ENCODE measurements around the gene PRKCI.

Gene PRKCI

DNA sequence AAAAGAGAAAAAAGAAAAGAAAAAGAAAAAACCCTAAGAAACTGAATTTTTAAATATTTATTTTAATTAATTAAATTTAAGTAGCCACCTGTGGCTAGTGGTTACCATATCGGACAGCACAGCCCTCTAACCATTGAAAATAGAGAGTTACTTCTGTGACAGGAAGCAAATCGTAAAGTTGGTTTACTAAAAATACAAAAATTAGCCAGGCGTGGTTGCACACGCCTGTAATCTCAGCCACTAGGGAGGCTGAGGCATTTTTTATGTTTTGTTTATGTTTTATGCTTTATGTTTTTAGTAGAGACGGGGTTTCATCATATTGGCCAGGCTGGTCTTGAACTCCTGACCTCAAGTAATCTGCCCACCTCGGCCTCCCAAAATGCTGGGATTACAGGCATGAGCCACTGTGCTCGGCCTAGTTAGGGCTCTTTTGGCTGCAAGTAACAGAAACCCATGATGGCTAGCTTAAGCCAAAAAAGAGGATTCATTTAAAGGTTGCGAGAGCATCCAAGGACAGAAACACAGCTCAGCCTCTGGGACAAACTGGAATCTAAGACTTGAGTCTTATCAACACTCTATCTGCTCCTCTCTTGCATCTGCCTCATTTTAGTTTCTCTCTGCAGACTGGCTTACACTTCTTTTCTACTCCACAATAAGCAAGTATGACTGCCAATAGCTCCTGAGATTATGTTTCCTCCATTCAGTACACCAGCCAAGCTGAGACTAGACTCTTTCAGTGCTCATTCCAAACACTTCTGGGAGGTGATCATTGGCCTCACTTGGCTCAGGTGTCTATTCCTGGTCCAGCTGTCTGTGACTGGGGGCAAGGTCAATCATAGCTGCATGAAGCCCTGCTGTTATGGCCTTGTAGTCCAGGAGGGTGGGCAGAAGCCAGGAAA is 128.5 kb downstream of the PRKCI start:
- TF ChIP-seq, protein P1, sequence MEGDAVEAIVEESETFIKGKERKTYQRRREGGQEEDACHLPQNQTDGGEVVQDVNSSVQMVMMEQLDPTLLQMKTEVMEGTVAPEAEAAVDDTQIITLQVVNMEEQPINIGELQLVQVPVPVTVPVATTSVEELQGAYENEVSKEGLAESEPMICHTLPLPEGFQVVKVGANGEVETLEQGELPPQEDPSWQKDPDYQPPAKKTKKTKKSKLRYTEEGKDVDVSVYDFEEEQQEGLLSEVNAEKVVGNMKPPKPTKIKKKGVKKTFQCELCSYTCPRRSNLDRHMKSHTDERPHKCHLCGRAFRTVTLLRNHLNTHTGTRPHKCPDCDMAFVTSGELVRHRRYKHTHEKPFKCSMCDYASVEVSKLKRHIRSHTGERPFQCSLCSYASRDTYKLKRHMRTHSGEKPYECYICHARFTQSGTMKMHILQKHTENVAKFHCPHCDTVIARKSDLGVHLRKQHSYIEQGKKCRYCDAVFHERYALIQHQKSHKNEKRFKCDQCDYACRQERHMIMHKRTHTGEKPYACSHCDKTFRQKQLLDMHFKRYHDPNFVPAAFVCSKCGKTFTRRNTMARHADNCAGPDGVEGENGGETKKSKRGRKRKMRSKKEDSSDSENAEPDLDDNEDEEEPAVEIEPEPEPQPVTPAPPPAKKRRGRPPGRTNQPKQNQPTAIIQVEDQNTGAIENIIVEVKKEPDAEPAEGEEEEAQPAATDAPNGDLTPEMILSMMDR (IDR thresholded peaks at IDR 0.05): no peak

DNA sequence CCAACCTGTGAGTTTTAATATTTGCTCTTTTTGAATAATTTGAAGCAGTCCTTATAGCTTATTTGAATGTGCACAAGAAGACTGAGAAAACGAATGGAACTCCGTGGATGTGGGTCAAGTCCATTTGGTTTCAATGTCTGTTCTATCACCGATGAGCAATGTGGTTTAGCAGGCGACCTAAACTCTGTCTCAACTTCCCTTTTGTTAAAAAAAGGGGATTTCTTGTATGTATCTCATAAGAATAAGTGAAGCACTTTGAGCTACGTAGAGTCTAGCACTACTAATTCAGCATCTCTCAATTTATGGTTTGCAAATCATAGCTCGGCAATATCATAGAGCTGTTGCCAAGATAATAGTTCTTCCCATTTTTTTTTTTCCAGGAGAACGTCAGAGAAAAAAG is 130.7 kb downstream of the PRKCI start:
- TF ChIP-seq, protein P1 (IDR thresholded peaks at IDR 0.05): no peak

DNA sequence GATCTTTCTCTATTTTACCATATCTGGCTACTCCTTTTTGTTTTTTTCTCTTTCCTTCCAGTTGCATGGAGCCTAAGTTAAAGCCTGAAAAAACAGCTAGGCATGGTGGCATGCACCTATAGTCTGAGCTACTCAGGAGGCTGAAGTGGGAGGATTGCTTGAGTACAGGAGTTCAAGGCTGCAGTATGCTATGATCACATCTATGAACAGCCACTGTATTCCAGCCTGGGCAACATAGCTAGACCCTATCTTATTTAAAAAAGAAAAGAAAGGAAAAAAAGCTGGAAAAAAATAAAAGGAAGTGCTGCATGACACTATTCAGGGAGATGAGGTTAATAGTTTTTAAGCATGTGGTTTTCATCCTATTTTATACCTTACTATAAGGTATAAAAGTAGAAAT is 131.3 kb downstream of the PRKCI start:
- TF ChIP-seq, protein P1 (IDR thresholded peaks at IDR 0.05): no peak

DNA sequence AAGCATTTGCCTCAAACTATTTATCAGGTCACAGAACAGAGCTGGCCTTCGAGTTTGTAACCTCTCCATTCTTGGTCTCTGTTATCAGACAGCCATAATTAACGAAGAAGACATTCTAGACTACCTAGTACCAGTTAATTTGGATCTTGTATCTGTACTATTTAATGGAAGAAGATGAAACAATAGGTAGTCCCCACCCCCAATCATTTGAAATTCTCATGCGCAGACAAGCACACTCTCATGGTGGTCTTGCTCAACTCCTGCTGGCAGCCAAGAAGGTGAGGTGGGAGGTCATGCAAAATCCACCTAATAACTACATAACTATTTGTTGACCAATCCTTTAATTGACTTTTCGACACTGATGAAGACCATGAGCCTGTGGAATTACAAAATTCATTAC is 132.5 kb downstream of the PRKCI start:
- TF ChIP-seq, protein P1 (IDR thresholded peaks at IDR 0.05): no peak
